ENCODE results near the gene ZNF618.

The ZNF618 gene

GRCh38 chr9:113957351-113957750, 81.2 kb downstream of the ZNF618 start:
- no peak for DNase-seq (ENCODE audit: low read depth)

- DNase-seq (ENCODE audit: low read depth) = no peak
These were observed 81.8 kb downstream of the ZNF618 start for GRCh38 chr9:113957821-113958341.

GRCh38 chr9:113958556-113958955, 82.4 kb downstream of the ZNF618 start:
- no peak for DNase-seq (ENCODE audit: low read depth)

GRCh38 chr9:113960768-113961167, 84.7 kb downstream of the ZNF618 start:
- DNase-seq (ENCODE audit: low read depth) = no peak

- no peak for DNase-seq (ENCODE audit: low read depth)
These were observed 86.3 kb downstream of the ZNF618 start for GRCh38 chr9:113962396-113962795.

- DNase-seq (ENCODE audit: low read depth) = peak; percentile 17
These were observed 87.0 kb downstream of the ZNF618 start for GRCh38 chr9:113963017-113963620.

GRCh38 chr9:113963696-113964494, 87.8 kb downstream of the ZNF618 start:
- no peak for DNase-seq (ENCODE audit: low read depth)

GRCh38 chr9:113964495-113965170, 88.5 kb downstream of the ZNF618 start:
- DNase-seq (ENCODE audit: low read depth) = no peak

- DNase-seq (ENCODE audit: low read depth) = no peak
These were observed 90.3 kb downstream of the ZNF618 start for GRCh38 chr9:113966394-113966793.

GRCh38 chr9:113967380-113967779, 91.3 kb downstream of the ZNF618 start:
- DNase-seq (ENCODE audit: low read depth) = no peak

GRCh38 chr9:113969343-113969742, 93.2 kb downstream of the ZNF618 start:
- no peak for DNase-seq (ENCODE audit: low read depth)

- no peak for DNase-seq (ENCODE audit: low read depth)
These were observed 97.1 kb downstream of the ZNF618 start for GRCh38 chr9:113973226-113973625.

- no peak for DNase-seq (ENCODE audit: low read depth)
These were observed 97.9 kb downstream of the ZNF618 start for GRCh38 chr9:113973963-113974413.

GRCh38 chr9:113976915-113977314, 100.8 kb downstream of the ZNF618 start:
- DNase-seq (ENCODE audit: low read depth) = no peak

GRCh38 chr9:113978725-113979342, 102.7 kb downstream of the ZNF618 start:
- DNase-seq (ENCODE audit: low read depth) = no peak

- DNase-seq (ENCODE audit: low read depth) = no peak
These were observed 103.4 kb downstream of the ZNF618 start for GRCh38 chr9:113979343-113980127.

GRCh38 chr9:113984639-113985380, 108.7 kb downstream of the ZNF618 start:
- DNase-seq (ENCODE audit: low read depth) = no peak

GRCh38 chr9:113985968-113986585, 110.0 kb downstream of the ZNF618 start:
- no peak for DNase-seq (ENCODE audit: low read depth)

GRCh38 chr9:113986931-113987330, 110.8 kb downstream of the ZNF618 start:
- DNase-seq (ENCODE audit: low read depth) = no peak

- DNase-seq (ENCODE audit: low read depth) = no peak
These were observed 111.4 kb downstream of the ZNF618 start for GRCh38 chr9:113987526-113987925.

All from activated T-cell treated with anti-CD3 and anti-CD28 coated beads for 48 hours (primary cell).